Ascending aorta (tissue), 2 donors: Measurements from ENCODE around the gene PPP4C. TPM values are rescaled to one million over a fixed set of nuclear protein-coding genes. Genes with fewer than 3 reads are reported as not detected.

Experiments used
- DNase-seq, 2 donors: peaks; one replicate each; pipeline ENCODE4 v3.0.0-alpha.2; 2019; ENCODE audit warnings: low spot score in 2 of 2
- H3K27ac ChIP-seq, 2 donors: fragments of 200-600 bp; sonication (generic); one replicate each; pipeline ENCODE4 v1.5.1; 2016 to 2017; ENCODE audit warnings: mild to moderate bottlenecking in 1 of 2
- H3K27me3 ChIP-seq: fragments of 200-600 bp; sonication (generic); one replicate; pipeline ENCODE4 v1.5.1; 2017
- H3K36me3 ChIP-seq, 2 donors: fragments of 200-600 bp; sonication (generic); one replicate each; pipeline ENCODE4 v1.5.1; 2016
- H3K4me1 ChIP-seq, 2 donors: fragments of 200-600 bp; sonication (generic); one replicate each; pipeline ENCODE4 v1.5.1; 2016 to 2017; ENCODE audit warnings: mild to moderate bottlenecking in 1 of 2
- H3K4me3 ChIP-seq, 2 donors: fragments of 200-600 bp; sonication (generic); one replicate each; pipeline ENCODE4 v1.5.1; 2016 to 2017; ENCODE audit warnings: mild to moderate bottlenecking in 1 of 2
- H3K9me3 ChIP-seq, 2 donors: fragments of 200-600 bp; sonication (generic); one replicate each; pipeline ENCODE4 v1.5.1; 2016
- CTCF ChIP-seq, 3 experiments: fragments of 200-600 bp in 2 of 3; fragments of 450-650 bp in 1 of 3; sonication (generic) in 2 of 3; IDR thresholded peaks; one replicate each; pipeline ENCODE4 v1.5.1; 2016 to 2019; ENCODE audit warnings: antibody characterized with exemption in 3 of 3, mild to moderate bottlenecking in 1 of 3, moderate library complexity in 1 of 3
- intact Hi-C: fragments of 100-400 bp; cut with DNase I; formaldehyde crosslinking; loops from one replicate; pipeline ENCODE4 v1.15.1; 2023
- total RNA-seq: library from RNA; depleted of rRNA; stranded (reverse); fragments of >200 nt; gene quantifications from one replicate; pipeline ENCODE4 v1.1.0, GENCODE V29; 2016

Gene PPP4C
- total RNA-seq, 1 donor from 2014 or later: 50.7 TPM

- Histone ChIP-seq H3K27me3 (no peaks in the 10 kb centered on the region), H3K36me3 (peaks cover 44 to 52% of the 10 kb centered on the region in 2 donors), H3K4me3 (peak overlapping the region in 1 of 2 donors; percentile 96), H3K27ac (no peak overlapping the region), H3K9me3 (no peaks in the 10 kb centered on the region), H3K4me1 (peaks cover 6 to 19% of the 10 kb centered on the region in 2 donors)
- no peak for DNase-seq
- intact Hi-C loops: loop anchor here (2.0 kb wide), 1 partner anchor 13 kb away; the partner anchor contains the start of gene TBX6
- no peak for TF ChIP-seq CTCF (IDR thresholded peaks at IDR 0.05)
Measured at GRCh38 chr16:30077656-30078055, 1.9 kb downstream of the PPP4C start.

GRCh38 chr16:30078744-30079143 is 3.0 kb downstream of the PPP4C start:
- Histone ChIP-seq H3K36me3 (peaks cover 45 to 63% of the 10 kb centered on the region in 2 donors), H3K9me3 (no peaks in the 10 kb centered on the region), H3K4me1 (peaks cover 6 to 19% of the 10 kb centered on the region in 2 donors), H3K4me3 (no peak overlapping the region), H3K27ac (no peak overlapping the region), H3K27me3 (no peaks in the 10 kb centered on the region)
- no peak for DNase-seq
- TF ChIP-seq CTCF (IDR thresholded peaks at IDR 0.05): no peak
- intact Hi-C loops: no loop called here

GRCh38 chr16:30079480-30079879 is 3.7 kb downstream of the PPP4C start:
- no peak overlapping the region for H3K4me3 ChIP-seq
- DNase-seq: no peak
- no peaks in the 10 kb centered on the region for H3K27me3 ChIP-seq
- no peaks in the 10 kb centered on the region for H3K9me3 ChIP-seq
- TF ChIP-seq CTCF (IDR thresholded peaks at IDR 0.05): no peak
- intact Hi-C loops: no loop called here
- H3K4me1 ChIP-seq: peaks cover 6 to 19% of the 10 kb centered on the region in 2 donors
- H3K36me3 ChIP-seq: peaks cover 53 to 70% of the 10 kb centered on the region in 2 donors
- H3K27ac ChIP-seq: no peak overlapping the region

GRCh38 chr16:30082545-30083090 is 6.8 kb downstream of the PPP4C start:
- no peak for TF ChIP-seq CTCF (IDR thresholded peaks at IDR 0.05)
- DNase-seq: no peak
- Histone ChIP-seq H3K4me1 (peaks cover 0 to 7% of the 10 kb centered on the region in 2 donors), H3K9me3 (no peaks in the 10 kb centered on the region), H3K4me3 (no peak overlapping the region), H3K27me3 (no peaks in the 10 kb centered on the region), H3K36me3 (peaks cover 59 to 77% of the 10 kb centered on the region in 2 donors), H3K27ac (no peak overlapping the region)
- intact Hi-C loops: no loop called here

- peaks cover 0 to 5% of the 10 kb centered on the region in 2 donors for H3K4me1 ChIP-seq
- no peak for DNase-seq
- intact Hi-C loops: no loop called here
- H3K4me3 ChIP-seq: no peak overlapping the region
- H3K9me3 ChIP-seq: no peaks in the 10 kb centered on the region
- no peak for TF ChIP-seq CTCF (IDR thresholded peaks at IDR 0.05)
- no peak overlapping the region for H3K27ac ChIP-seq
- H3K36me3 ChIP-seq: peaks cover 59 to 70% of the 10 kb centered on the region in 2 donors
- no peaks in the 10 kb centered on the region for H3K27me3 ChIP-seq
Measured at GRCh38 chr16:30083216-30084055, 7.6 kb downstream of the PPP4C start.
